Endothelial cell of umbilical vein (primary cell): ENCODE data around the gene FBL.
"Not testable (repeated sequence)": the region's sequence is repeated elsewhere in the genome, so short reads cannot be mapped to it uniquely, and the experiment has no call there.

Source experiments
- CTCF ChIP-seq, 2 donors: IDR thresholded peaks; 1 replicate in 1 of 2; 2 replicates in 1 of 2; pipeline ENCODE4 v1.5.1; 2011; ENCODE audit warnings: low read length in 2 of 2, mild to moderate bottlenecking in 2 of 2, moderate library complexity in 2 of 2, control low read depth in 1 of 2, inconsistent platforms in 1 of 2, low read depth in 1 of 2; ENCODE audit not compliant: insufficient read depth in 1 of 2; ENCODE audit errors: extremely low read depth in 1 of 2
- FOS ChIP-seq: IDR thresholded peaks from 2 replicates; pipeline ENCODE4 v1.6.1; 2011; ENCODE audit warnings: mild to moderate bottlenecking, low read length, moderate library complexity, borderline replicate concordance; ENCODE audit not compliant: insufficient read depth
- JUN ChIP-seq: IDR thresholded peaks from 2 replicates; pipeline ENCODE4 v1.6.1; 2011; ENCODE audit warnings: borderline replicate concordance, low read depth; ENCODE audit not compliant: insufficient read length, insufficient read depth
- MAX ChIP-seq: IDR thresholded peaks from 2 replicates; pipeline ENCODE4 v1.6.1; 2011; ENCODE audit not compliant: insufficient read depth, insufficient read length
- MYC ChIP-seq: IDR thresholded peaks from one replicate; pipeline ENCODE4 v1.6.1; 2011; ENCODE audit warnings: mild to moderate bottlenecking, low read depth, low read length
- POLR2A ChIP-seq: IDR thresholded peaks from 2 replicates; pipeline ENCODE4 v1.6.1; 2012; ENCODE audit warnings: low read depth, mild to moderate bottlenecking, control low read depth, low read length

GRCh38 chr19:39891660-39892505, 45.7 kb upstream of the FBL start:
- peak in 1 of 2 donors; percentile 39 for TF ChIP-seq CTCF (IDR thresholded peaks at IDR 0.05; ENCODE audit: extremely low read depth in 1 of 2, insufficient read depth in 1 of 2, low read depth in 1 of 2, low read length in 2 of 2)
- TF ChIP-seq MAX, JUN, POLR2A, MYC, FOS: not testable (repeated sequence)
